Measurements from ENCODE around the gene FANK1. TPM values are rescaled to one million over a fixed set of nuclear protein-coding genes. Genes with fewer than 3 reads are reported as not detected.

Gene FANK1
- total RNA-seq, 4 donors from 2014 or later = 8.4 to 17.2 (median 9.9) TPM

DNA sequence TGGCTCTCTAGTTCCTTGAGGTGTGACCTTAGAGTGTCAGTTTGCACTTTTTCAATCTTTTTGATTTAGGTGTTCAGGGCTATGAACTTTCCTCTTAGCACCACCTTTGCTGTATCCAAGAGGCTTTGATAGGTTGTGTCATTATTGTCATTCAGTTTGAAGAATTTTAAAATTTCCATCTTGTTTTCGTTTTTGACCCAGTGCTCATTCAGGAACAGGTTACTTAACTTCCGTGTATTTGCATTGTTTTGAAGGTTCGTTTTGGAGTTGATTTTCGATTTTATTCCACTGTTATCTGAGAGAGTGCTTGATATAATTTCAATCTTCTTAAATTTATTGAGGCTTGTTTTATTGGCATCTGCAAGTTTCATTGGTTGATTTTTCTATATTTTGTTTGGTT is 37.3 kb downstream of the FANK1 start:
- H3K4me3 ChIP-seq (replicated peaks in 1 of 3) = no peak overlapping the region
- WGBS, 2 donors = 74 to 78% methylated on average over 4 of the region's 4 CpGs
- intact Hi-C loops (cut with DNase I) = no loop called here
- H3K36me3 ChIP-seq = no peaks in the 10 kb centered on the region
- H3K27me3 ChIP-seq = no peaks in the 10 kb centered on the region
- no peaks in the 10 kb centered on the region for H3K4me1 ChIP-seq
- H3K27ac ChIP-seq = no peak overlapping the region
- no peaks in the 10 kb centered on the region for H3K9me3 ChIP-seq
- TF ChIP-seq, protein P1, sequence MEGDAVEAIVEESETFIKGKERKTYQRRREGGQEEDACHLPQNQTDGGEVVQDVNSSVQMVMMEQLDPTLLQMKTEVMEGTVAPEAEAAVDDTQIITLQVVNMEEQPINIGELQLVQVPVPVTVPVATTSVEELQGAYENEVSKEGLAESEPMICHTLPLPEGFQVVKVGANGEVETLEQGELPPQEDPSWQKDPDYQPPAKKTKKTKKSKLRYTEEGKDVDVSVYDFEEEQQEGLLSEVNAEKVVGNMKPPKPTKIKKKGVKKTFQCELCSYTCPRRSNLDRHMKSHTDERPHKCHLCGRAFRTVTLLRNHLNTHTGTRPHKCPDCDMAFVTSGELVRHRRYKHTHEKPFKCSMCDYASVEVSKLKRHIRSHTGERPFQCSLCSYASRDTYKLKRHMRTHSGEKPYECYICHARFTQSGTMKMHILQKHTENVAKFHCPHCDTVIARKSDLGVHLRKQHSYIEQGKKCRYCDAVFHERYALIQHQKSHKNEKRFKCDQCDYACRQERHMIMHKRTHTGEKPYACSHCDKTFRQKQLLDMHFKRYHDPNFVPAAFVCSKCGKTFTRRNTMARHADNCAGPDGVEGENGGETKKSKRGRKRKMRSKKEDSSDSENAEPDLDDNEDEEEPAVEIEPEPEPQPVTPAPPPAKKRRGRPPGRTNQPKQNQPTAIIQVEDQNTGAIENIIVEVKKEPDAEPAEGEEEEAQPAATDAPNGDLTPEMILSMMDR (IDR thresholded peaks at IDR 0.05) = no peak
- TF ChIP-seq POLR2A (IDR thresholded peaks at IDR 0.05) = no peak
- DNase-seq = no peak

DNA sequence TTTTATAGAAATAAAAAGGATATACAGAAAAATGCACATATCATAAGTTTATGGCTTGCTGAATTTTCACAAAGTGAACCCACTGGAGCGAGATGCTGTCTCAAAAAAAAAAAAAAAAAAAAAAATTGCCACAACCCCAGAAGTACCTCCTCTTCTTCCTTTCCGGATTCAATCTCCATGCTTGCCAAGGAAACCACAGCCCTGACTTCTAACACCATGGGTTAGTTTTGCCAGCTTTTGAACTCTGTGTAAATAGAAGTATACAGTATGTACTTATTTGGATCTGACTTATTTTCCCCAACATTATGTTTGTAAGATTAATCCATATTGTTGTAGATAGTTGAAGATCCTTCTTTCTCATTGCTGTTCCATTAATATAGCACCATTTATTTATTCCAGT is 40.0 kb downstream of the FANK1 start:
- no peak for DNase-seq
- intact Hi-C loops (cut with DNase I) = no loop called here

DNA sequence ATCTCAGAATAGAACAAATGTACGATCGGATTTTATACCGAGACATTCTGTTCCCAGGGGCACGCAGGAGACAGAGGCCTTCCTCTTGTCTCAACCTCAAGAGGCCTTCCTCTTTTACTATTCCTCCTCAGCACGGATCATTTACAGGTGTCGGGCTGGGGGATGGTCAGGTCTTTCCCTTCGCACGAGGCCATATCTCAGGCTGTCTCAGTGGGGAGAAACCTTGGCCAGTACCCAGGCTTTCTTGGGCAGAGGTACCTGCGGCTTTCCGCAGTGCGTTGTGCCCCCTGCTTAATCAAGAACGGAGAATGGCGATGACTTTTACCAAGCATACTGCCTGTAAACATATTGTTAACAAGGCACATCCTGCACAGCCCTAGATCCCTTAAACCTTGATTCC is 44.2 kb downstream of the FANK1 start:
- H3K9me3 ChIP-seq = no peaks in the 10 kb centered on the region
- H3K27ac ChIP-seq = no peak overlapping the region
- no peak for DNase-seq
- H3K36me3 ChIP-seq = no peaks in the 10 kb centered on the region
- TF ChIP-seq POLR2A (IDR thresholded peaks at IDR 0.05) = no peak
- TF ChIP-seq, protein P1 (IDR thresholded peaks at IDR 0.05) = no peak
- H3K27me3 ChIP-seq = no peaks in the 10 kb centered on the region
- no peak overlapping the region for H3K4me3 ChIP-seq (replicated peaks in 1 of 3)
- WGBS, 2 donors = 84 to 86% methylated on average over 13 of the region's 13 CpGs
- intact Hi-C loops (cut with DNase I) = no loop called here
- no peaks in the 10 kb centered on the region for H3K4me1 ChIP-seq

More for the DNA sequence above, 40.0 kb downstream of the FANK1 start:
- Histone ChIP-seq H3K27ac (no peak overlapping the region), H3K4me1 (no peaks in the 10 kb centered on the region), H3K4me3 (replicated peaks in 1 of 3) (no peak overlapping the region), H3K36me3 (no peaks in the 10 kb centered on the region), H3K9me3 (no peaks in the 10 kb centered on the region), H3K27me3 (no peaks in the 10 kb centered on the region)
- TF ChIP-seq, protein P1 (IDR thresholded peaks at IDR 0.05) = no peak
- no peak for TF ChIP-seq POLR2A (IDR thresholded peaks at IDR 0.05)
- WGBS, 2 donors = 73 to 77% methylated on average over 2 of the region's 2 CpGs

DNA sequence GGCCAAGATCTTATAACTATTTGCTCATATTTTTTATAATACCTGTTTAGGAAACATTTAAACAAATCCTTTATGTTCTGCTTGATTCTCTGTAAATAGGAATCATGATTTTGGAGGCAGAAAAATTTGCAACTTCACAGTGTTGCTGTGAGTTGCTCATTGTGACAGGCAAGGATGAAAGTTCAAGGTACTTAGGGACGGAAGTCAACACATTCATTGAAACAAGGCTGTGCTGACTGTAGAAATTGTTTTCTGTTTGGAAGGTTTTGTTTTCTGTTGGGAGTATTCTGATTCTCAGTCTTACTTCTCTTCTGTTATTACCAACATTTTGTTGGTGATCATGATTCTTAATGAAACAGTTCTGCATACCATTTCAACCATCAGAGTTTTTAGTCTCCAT is 54.9 kb downstream of the FANK1 start:
- H3K27ac ChIP-seq = no peak overlapping the region
- H3K27me3 ChIP-seq = no peaks in the 10 kb centered on the region
- H3K4me1 ChIP-seq = no peaks in the 10 kb centered on the region
- no peak for DNase-seq
- H3K4me3 ChIP-seq (replicated peaks in 1 of 3) = no peak overlapping the region
- no peaks in the 10 kb centered on the region for H3K9me3 ChIP-seq
- no peaks in the 10 kb centered on the region for H3K36me3 ChIP-seq
- no peak for TF ChIP-seq POLR2A (IDR thresholded peaks at IDR 0.05)
- TF ChIP-seq, protein P1 (IDR thresholded peaks at IDR 0.05) = no peak
- intact Hi-C loops (cut with DNase I) = no loop called here
- WGBS, 2 donors = 91 to 92% methylated on average over 1 of the region's 1 CpG

DNA sequence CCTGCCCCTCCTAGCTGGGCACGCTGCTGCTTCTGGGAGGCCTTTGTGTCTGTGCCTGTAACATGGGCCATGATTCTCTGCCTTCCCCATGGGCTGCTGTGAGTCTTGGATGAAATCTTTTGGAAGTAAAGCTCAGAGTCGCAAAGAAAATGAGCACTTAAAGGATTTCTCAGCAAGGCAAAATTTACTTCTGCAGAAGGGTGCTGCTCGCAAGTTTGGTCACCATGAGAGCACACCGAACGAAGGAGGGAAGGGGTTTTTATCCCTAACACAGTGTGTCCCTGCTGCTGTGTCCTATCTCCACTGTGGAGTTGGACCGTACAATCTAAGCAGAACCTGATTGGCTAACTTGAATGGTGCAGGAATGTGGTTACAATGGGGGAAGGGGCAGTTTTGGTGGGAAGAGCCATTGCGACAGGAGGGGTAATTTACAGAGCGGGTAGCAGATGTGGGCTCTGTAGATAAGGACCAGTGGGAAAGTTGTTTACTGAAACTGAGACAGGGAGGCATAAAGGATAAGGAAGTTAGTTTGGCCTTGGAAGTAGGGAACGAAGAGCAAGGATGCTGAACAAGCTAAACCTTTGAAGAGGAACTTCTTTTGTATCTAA is 57.5 kb downstream of the FANK1 start:
- intact Hi-C loops (cut with DNase I) = no loop called here
- WGBS, 2 donors = 94 to 96% methylated on average over 9 of the region's 9 CpGs
- Histone ChIP-seq H3K27me3 (no peaks in the 10 kb centered on the region), H3K9me3 (no peaks in the 10 kb centered on the region), H3K36me3 (no peaks in the 10 kb centered on the region), H3K4me1 (no peaks in the 10 kb centered on the region), H3K27ac (no peak overlapping the region), H3K4me3 (replicated peaks in 1 of 3) (no peak overlapping the region)
- no peak for DNase-seq
- no peak for TF ChIP-seq POLR2A (IDR thresholded peaks at IDR 0.05)
- TF ChIP-seq, protein P1 (IDR thresholded peaks at IDR 0.05) = no peak
